Measurements from ENCODE around the gene CNTFR.
A peak's percentile ranks its signal among the peaks of the same experiment; 100 is the strongest.

CNTFR gene

DNA sequence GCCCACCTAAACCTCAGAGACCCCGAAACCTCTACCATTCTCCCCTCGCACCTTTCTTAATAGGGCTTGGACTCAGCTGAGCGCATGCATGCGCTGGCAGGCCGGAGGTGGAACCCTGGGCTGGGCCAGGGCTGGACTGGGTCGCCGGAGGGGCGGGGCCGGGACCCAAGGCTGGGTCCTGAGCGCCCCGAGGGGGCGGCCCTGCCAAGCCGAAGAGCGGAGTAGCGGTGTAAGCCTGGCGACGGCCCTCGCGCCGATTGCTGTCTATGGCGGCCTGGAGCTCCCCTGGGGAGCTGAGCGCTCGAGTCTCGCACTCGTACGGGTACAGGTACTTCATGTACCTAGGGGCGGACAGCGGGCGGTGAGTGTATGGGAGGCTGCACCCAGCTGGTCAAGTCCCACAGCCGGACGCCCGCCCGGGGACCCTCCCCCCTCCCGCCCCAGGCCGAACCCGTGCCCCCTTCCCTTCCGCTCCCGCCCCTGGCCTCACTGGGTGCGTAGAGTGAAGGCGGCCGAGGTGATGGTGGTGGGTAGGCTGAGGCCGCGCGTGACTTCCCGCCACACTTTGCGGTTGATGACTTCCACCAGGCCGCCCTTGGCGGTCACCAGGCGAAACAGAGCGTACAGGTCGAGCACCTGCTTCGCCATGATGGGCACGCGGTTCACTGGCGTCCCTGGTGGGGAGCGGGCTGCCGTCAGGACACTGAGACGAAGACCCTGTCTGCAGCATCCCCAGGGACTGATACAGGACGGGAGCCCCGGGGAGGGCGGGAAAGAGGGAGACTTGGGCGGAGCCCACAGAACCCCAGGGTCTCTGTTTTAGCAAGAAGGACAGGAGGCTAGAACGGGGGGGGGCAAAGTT, 34.1 kb upstream of the CNTFR start:
- TF ChIP-seq ZBTB7A (IDR thresholded peaks at IDR 0.05; ENCODE audit: low read depth) (no peak), TAF1 (IDR thresholded peaks at IDR 0.05; ENCODE audit: low read depth) (no peak), EGR1 (IDR thresholded peaks at IDR 0.05) (no peak), RAD21 (IDR thresholded peaks at IDR 0.05; ENCODE audit: low read depth) (no peak), CEBPB (IDR thresholded peaks at IDR 0.05) (no peak), YY1 (IDR thresholded peaks at IDR 0.05; ENCODE audit: low read depth) (no peak), TCF12 (IDR thresholded peaks at IDR 0.05; ENCODE audit: low read depth) (no peak), CREB1 (IDR thresholded peaks at IDR 0.05; ENCODE audit: low read depth) (no peak), TEAD4 (IDR thresholded peaks at IDR 0.05) (no peak), FOXM1 (IDR thresholded peaks at IDR 0.05; ENCODE audit: borderline replicate concordance, low read depth) (no peak), NFIC (IDR thresholded peaks at IDR 0.05) (no peak), EP300 (IDR thresholded peaks at IDR 0.05; ENCODE audit: borderline replicate concordance) (no peak)
- TF ChIP-seq, protein P1, sequence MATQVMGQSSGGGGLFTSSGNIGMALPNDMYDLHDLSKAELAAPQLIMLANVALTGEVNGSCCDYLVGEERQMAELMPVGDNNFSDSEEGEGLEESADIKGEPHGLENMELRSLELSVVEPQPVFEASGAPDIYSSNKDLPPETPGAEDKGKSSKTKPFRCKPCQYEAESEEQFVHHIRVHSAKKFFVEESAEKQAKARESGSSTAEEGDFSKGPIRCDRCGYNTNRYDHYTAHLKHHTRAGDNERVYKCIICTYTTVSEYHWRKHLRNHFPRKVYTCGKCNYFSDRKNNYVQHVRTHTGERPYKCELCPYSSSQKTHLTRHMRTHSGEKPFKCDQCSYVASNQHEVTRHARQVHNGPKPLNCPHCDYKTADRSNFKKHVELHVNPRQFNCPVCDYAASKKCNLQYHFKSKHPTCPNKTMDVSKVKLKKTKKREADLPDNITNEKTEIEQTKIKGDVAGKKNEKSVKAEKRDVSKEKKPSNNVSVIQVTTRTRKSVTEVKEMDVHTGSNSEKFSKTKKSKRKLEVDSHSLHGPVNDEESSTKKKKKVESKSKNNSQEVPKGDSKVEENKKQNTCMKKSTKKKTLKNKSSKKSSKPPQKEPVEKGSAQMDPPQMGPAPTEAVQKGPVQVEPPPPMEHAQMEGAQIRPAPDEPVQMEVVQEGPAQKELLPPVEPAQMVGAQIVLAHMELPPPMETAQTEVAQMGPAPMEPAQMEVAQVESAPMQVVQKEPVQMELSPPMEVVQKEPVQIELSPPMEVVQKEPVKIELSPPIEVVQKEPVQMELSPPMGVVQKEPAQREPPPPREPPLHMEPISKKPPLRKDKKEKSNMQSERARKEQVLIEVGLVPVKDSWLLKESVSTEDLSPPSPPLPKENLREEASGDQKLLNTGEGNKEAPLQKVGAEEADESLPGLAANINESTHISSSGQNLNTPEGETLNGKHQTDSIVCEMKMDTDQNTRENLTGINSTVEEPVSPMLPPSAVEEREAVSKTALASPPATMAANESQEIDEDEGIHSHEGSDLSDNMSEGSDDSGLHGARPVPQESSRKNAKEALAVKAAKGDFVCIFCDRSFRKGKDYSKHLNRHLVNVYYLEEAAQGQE (IDR thresholded peaks at IDR 0.05; ENCODE audit: low read depth): no peak
- TF ChIP-seq, protein P2, sequence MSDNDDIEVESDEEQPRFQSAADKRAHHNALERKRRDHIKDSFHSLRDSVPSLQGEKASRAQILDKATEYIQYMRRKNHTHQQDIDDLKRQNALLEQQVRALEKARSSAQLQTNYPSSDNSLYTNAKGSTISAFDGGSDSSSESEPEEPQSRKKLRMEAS (IDR thresholded peaks at IDR 0.05): no peak
- TF ChIP-seq, protein P3, sequence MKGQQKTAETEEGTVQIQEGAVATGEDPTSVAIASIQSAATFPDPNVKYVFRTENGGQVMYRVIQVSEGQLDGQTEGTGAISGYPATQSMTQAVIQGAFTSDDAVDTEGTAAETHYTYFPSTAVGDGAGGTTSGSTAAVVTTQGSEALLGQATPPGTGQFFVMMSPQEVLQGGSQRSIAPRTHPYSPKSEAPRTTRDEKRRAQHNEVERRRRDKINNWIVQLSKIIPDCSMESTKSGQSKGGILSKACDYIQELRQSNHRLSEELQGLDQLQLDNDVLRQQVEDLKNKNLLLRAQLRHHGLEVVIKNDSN (IDR thresholded peaks at IDR 0.05): no peak

DNA sequence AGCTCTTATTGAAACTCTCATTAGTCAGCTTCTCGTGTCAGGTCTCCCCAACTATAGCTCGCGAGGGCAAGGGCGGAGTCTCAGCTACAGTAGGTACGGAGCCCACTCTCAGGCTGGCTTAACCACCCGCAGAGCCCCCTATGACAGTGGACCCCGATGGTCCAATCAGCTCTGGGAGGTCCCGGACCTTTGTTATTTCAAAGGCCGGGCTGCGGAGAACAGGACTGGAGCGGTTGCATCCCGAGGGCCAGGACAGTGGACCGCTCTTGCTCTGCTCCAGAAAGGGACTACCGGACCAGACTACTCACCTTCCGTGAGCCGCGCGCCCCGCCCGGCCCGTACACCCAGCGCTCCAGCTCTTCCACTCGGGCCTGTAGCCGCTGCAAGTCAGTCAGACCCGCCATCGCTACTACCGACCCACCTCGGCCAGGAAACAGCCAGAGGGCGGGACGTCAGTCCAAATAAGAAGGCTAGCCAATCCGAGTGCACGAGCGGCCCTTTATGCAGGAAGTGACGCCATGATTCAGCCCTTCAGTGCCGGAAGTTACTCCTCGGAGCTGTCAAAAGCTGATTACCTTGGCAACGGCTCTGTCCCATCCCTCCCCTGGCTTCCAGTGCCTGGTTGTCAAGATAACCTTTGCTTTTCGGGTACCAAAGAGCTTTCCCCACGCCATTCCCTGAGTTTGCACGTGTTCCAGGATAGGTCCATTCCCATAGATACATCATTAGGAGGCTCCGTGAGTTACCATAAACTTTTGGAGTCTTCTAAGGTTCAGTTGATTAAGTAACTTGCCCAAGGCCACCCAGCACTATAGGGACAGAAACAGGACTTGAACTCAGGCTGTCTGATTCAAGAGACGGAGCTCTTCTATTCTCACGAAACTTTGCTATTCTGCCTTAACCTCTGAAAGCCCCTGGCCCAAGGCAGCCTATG, 30.8 kb upstream of the CNTFR start, which contains the start of gene DCTN3:
Gene DCTN3, minus strand, starts transcription at position 435 of the 934 bp plus-strand sequence. Its CDS starts 31 bp downstream, at position 404.
- peak; percentile 80 for TF ChIP-seq CREB1 (IDR thresholded peaks at IDR 0.05; ENCODE audit: low read depth)
- TF ChIP-seq TCF12 (IDR thresholded peaks at IDR 0.05; ENCODE audit: low read depth): no peak
- TF ChIP-seq YY1 (IDR thresholded peaks at IDR 0.05; ENCODE audit: low read depth): peak; percentile 82
- no peak for TF ChIP-seq RAD21 (IDR thresholded peaks at IDR 0.05; ENCODE audit: low read depth)
- no peak for TF ChIP-seq EGR1 (IDR thresholded peaks at IDR 0.05)

DNA sequence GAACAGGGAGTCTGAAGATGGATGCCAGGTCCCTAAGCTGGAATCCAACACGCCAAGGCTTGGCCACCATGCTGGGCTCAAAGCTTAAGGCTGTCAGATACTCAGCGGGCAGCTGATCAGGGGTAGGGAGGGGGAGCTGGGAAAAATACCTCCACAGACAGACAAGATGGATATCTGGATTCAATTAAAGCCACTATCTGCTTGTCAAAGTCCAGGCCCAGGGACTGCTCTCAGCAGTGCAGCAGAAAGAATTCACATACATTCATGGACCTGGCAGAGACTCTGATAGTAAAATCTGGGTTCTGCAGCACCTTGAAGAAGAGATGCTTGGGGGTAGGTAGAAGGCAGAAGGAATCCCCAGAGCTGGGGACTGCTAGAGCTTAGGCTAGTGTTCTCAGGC, 25.6 kb upstream of the CNTFR start:
- TF ChIP-seq EGR1 (IDR thresholded peaks at IDR 0.05) (no peak), ZBTB7A (IDR thresholded peaks at IDR 0.05; ENCODE audit: low read depth) (no peak)

DNA sequence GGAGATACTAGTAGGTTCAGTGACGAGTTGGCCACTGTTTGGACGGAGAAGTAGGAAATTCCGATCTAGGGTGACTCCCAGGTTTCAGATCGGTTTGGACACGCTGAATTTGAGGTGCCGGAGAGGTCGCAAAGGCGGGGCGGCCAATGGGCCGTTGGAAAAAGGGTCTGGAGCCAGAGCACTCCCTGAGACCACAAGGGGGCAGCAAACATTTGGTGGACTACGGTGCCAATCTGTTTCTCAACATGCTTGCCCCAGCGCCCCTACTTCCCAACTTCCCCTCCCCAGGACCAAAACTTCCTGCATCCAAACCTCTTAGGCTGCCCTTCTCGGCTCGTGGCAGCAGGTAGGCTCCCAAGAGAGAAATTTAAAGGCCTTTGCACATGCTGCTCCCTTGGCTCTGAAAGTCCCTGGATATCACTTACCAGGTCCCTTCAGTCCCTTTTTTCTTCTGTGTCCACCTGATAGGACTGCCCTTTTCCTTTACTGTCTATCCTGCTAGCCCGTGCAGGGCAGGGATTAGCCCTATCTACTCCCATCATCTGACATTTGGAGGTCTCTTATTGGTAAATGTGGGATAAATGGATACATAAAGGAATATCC, 23.4 kb upstream of the CNTFR start:
- TF ChIP-seq ZBTB7A (IDR thresholded peaks at IDR 0.05; ENCODE audit: low read depth): peak; percentile 31; the same call in 1 of the 2 replicates
- TF ChIP-seq, protein P1 (IDR thresholded peaks at IDR 0.05; ENCODE audit: low read depth): no peak
- TF ChIP-seq RAD21 (IDR thresholded peaks at IDR 0.05; ENCODE audit: low read depth): peak; percentile 64
- no peak for TF ChIP-seq EP300 (IDR thresholded peaks at IDR 0.05; ENCODE audit: borderline replicate concordance)
- TF ChIP-seq EGR1 (IDR thresholded peaks at IDR 0.05): no peak

DNA sequence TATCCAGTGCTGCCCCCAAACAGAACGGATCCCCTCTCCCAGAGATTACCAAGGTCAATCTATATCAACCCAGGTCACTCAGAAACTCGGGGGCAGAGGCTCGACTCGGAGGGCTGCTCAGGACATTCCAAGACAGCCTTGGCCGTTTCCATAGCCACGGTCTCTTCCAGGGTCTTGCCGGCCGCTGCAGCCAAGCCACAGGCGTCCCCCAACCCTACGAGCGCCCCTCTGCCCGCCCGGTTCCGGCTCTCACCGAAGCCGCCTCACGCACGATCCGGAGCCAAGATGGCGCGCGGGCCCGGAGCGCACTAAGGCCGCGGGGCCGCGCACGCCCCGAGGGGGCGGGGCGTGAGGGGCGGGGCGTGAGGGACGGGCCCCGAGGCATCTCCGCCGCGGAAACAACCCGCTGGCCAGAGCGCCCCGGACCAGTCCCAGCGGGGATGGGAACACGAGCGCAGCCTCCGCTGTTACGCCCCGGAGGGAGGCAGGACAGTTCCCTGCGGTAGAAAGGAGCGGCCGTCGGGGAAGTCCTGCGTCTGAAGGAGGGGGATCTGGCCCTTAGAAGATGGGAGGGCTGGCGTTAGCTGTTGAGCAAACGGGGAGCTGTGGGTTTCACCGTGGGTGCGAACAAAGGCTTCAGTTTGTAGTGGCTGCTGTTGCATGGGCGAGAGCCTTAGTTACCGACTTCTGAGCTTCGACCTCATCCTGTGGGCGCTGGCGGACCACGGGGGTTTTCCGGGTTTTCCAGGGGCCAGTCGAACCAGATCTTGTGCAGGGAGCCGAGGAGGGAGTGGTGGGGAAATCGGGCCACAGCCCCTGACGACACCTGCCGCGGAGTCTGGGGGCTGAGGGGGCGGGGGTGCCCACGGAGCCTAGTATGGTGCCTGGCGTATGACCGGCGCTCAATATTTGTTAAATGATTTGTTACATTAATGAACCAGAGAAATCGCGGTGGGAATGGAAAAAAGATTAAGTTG, 22.6 kb upstream of the CNTFR start, which contains the start of gene RPP25L:
Gene RPP25L, minus strand, starts transcription at position 287 of the 977 bp plus-strand sequence. CDS start 801 bp downstream, outside the sequence.
- TF ChIP-seq TCF12 (IDR thresholded peaks at IDR 0.05; ENCODE audit: low read depth): peak; percentile 44; the same call in 1 of the 2 replicates
- peak; percentile 92 for TF ChIP-seq TAF1 (IDR thresholded peaks at IDR 0.05; ENCODE audit: low read depth)
- peak; percentile 55; the same call in 1 of the 2 replicates for TF ChIP-seq ZBTB7A (IDR thresholded peaks at IDR 0.05; ENCODE audit: low read depth)
- TF ChIP-seq, protein P3 (IDR thresholded peaks at IDR 0.05): 0 out of 2 replicates have a peak, but pooled peaks have one; percentile 3
- no peak for TF ChIP-seq CREB1 (IDR thresholded peaks at IDR 0.05; ENCODE audit: low read depth)
- peak; percentile 89 for TF ChIP-seq YY1 (IDR thresholded peaks at IDR 0.05; ENCODE audit: low read depth)
- TF ChIP-seq, protein P2 (IDR thresholded peaks at IDR 0.05): peak; percentile 37; the same call in 1 of the 2 replicates
- TF ChIP-seq TEAD4 (IDR thresholded peaks at IDR 0.05): peak; percentile 4; the same call in 1 of the 2 replicates
- TF ChIP-seq EP300 (IDR thresholded peaks at IDR 0.05; ENCODE audit: borderline replicate concordance): no peak
- TF ChIP-seq EGR1 (IDR thresholded peaks at IDR 0.05): no peak

Measured in Ishikawa (cell line).